Left ventricle myocardium inferior (tissue), 1 donor: Measurements from ENCODE around the gene TCTN2. TPM values are rescaled to one million over a fixed set of nuclear protein-coding genes. Genes with fewer than 3 reads are reported as not detected.

Source experiments
- DNase-seq: peaks from one replicate; pipeline ENCODE4 v3.0.0-alpha.2; 2020
- H3K27ac ChIP-seq: fragments of 200-600 bp; replicated peaks from 2 replicates; pipeline ENCODE4 v1.8.0; 2021
- H3K27me3 ChIP-seq: fragments of 200-600 bp; 2 replicates; pipeline ENCODE4 v1.8.0; 2021; ENCODE audit warnings: low read depth
- H3K36me3 ChIP-seq: fragments of 200-600 bp; 2 replicates; pipeline ENCODE4 v1.8.0; 2021
- H3K4me1 ChIP-seq: fragments of 200-600 bp; 2 replicates; pipeline ENCODE4 v1.8.0; 2021
- H3K4me3 ChIP-seq: fragments of 200-600 bp; 2 replicates; pipeline ENCODE4 v1.8.0; 2021; ENCODE audit warnings: mild to moderate bottlenecking, moderate library complexity
- H3K9me3 ChIP-seq: fragments of 200-600 bp; replicated peaks from 2 replicates; pipeline ENCODE4 v1.8.0; 2021
- intact Hi-C: fragments of 100-400 bp; cut with micrococcal nuclease; formaldehyde crosslinking; loops from one replicate; pipeline ENCODE4 v1.11.0; 2022
- total RNA-seq: library from RNA; stranded (reverse); fragmentation: NEBNext Ultra II Directional; extraction: Animal tissue kit (Norgen Biotek cat#: 25700); gene quantifications from one replicate; pipeline ENCODE4 v1.2.1, GENCODE V29; 2021
- TF ChIP-seq, protein P1 (sequence below): fragments of 200-600 bp; IDR thresholded peaks from 2 replicates; pipeline ENCODE4 v1.8.0; 2021; ENCODE audit warnings: antibody characterized with exemption, mild to moderate bottlenecking, borderline replicate concordance
- donor health status: DM: no; HTN: yes; CAD: no; lungs with severe emphysema.

Gene TCTN2
- total RNA-seq, 1 donor from 2014 or later: 3.9 TPM

DNA sequence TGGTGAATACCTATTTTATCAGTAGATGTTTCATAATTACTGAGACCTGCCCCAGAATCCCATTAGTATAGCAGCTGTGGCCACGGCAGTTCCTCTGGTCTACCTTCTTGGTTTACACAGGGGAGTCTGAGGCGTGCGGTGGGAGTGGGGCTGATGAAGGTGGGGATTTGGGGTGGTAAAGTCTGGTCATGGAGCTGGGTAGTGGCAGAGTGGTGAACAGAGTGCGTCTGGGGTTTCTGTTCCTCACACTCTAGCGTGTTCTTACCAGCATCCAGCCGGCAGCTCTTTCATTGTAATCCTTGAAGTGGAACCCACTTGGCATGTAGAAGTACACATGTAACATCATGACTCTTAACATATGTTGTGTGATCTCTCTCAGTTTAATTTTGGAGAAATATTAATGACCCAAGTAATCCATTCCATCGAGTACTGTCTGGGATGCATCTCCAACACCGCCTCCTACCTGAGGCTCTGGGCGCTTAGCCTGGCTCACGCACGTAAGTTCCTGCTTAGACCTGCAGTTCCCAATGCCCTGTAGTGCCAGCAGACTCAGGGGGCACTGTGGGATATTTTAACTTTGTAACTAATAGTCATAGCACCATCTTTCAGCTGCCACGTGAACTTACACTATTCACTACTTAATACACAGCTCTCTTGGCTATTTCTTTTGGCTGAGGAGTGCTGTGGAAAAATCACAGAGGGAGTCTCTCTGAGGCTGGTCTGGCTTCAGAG lies 83.3 kb downstream of the TCTN2 start:
- DNase-seq: no peak
- H3K36me3 ChIP-seq: peaks cover 86% of the 10 kb centered on the region
- intact Hi-C loops: no loop called here
- no peak overlapping the region for H3K4me3 ChIP-seq
- H3K27ac ChIP-seq: no peak overlapping the region
- TF ChIP-seq, protein P1, sequence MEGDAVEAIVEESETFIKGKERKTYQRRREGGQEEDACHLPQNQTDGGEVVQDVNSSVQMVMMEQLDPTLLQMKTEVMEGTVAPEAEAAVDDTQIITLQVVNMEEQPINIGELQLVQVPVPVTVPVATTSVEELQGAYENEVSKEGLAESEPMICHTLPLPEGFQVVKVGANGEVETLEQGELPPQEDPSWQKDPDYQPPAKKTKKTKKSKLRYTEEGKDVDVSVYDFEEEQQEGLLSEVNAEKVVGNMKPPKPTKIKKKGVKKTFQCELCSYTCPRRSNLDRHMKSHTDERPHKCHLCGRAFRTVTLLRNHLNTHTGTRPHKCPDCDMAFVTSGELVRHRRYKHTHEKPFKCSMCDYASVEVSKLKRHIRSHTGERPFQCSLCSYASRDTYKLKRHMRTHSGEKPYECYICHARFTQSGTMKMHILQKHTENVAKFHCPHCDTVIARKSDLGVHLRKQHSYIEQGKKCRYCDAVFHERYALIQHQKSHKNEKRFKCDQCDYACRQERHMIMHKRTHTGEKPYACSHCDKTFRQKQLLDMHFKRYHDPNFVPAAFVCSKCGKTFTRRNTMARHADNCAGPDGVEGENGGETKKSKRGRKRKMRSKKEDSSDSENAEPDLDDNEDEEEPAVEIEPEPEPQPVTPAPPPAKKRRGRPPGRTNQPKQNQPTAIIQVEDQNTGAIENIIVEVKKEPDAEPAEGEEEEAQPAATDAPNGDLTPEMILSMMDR: no peak
- H3K9me3 ChIP-seq: no peaks in the 10 kb centered on the region
- no peaks in the 10 kb centered on the region for H3K27me3 ChIP-seq
- H3K4me1 ChIP-seq: no peaks in the 10 kb centered on the region

DNA sequence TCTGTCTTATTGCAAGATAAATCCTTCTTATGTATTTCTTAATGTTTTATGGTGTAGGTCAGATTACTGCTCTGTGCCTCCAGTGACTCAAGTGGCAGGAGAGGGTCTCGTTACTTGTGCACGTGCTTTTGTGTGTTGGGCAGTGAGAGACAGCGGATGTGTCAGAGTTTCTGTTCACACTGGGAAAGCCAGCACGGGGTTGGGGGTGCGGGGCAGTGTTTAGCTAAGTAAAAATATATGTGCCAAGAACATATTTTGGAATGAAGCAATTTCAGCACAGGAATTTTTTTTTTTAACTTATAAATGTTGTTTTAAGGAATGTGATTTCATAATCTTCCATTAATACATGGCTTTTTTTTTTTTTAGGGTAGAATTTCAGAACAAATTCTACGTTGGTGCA lies 86.6 kb downstream of the TCTN2 start:
- TF ChIP-seq, protein P1: no peak
- peaks cover 19% of the 10 kb centered on the region for H3K27me3 ChIP-seq
- H3K27ac ChIP-seq: no peak overlapping the region
- no peaks in the 10 kb centered on the region for H3K9me3 ChIP-seq
- no peak for DNase-seq
- H3K4me3 ChIP-seq: no peak overlapping the region
- intact Hi-C loops: no loop called here
- peaks cover 12% of the 10 kb centered on the region for H3K4me1 ChIP-seq
- H3K36me3 ChIP-seq: peaks cover 68% of the 10 kb centered on the region

Other genes starting within 250 kb of the TCTN2 start
- gene RILPL2, start 234.4 kb upstream of the TCTN2 start, total RNA-seq: 2.2 TPM
- 23.0 TPM for gene SNRNP35, start 213.0 kb upstream of the TCTN2 start, total RNA-seq
- 89.7 TPM for gene RILPL1, start 137.4 kb upstream of the TCTN2 start, total RNA-seq
- gene TMED2, start 86.6 kb upstream of the TCTN2 start, total RNA-seq: 152 TPM
- 5.3 TPM for gene DDX55, start 69.0 kb upstream of the TCTN2 start, total RNA-seq
- gene EIF2B1, start 37.4 kb upstream of the TCTN2 start, total RNA-seq: 27.9 TPM
- 13.9 TPM for gene GTF2H3, start 37.3 kb upstream of the TCTN2 start, total RNA-seq
- 12.4 TPM for gene ATP6V0A2, start 41.2 kb downstream of the TCTN2 start, total RNA-seq
- not detected for gene DNAH10, start 91.2 kb downstream of the TCTN2 start, total RNA-seq